IPS-18c (cell line): Measurements from ENCODE around the gene JARID2.

ENCODE experiments used
- H3K4me3 ChIP-seq: 2 replicates; pipeline ENCODE4 v1.7.0; 2013; ENCODE audit warnings: low read depth, mild to moderate bottlenecking, low read length, moderate library complexity; ENCODE audit not compliant: insufficient read depth
- H3K9me3 ChIP-seq: one replicate; pipeline ENCODE4 v1.6.1; 2013; ENCODE audit warnings: mild to moderate bottlenecking, low read length, moderate library complexity; ENCODE audit not compliant: control insufficient read depth, insufficient read depth

The JARID2 gene

GRCh38 chr6:15458021-15458459 lies 212.2 kb downstream of the JARID2 start:
- Histone ChIP-seq H3K4me3 (no peak overlapping the region), H3K9me3 (no peaks in the 10 kb centered on the region)

GRCh38 chr6:15460110-15460727 lies 214.3 kb downstream of the JARID2 start:
- H3K4me3 ChIP-seq, result no peak overlapping the region
- no peaks in the 10 kb centered on the region for H3K9me3 ChIP-seq

- no peaks in the 10 kb centered on the region for H3K9me3 ChIP-seq
- no peak overlapping the region for H3K4me3 ChIP-seq
Observed at GRCh38 chr6:15461127-15461944, 215.5 kb downstream of the JARID2 start.

GRCh38 chr6:15462256-15462655 lies 216.4 kb downstream of the JARID2 start:
- H3K4me3 ChIP-seq, result no peak overlapping the region
- no peaks in the 10 kb centered on the region for H3K9me3 ChIP-seq

GRCh38 chr6:15462717-15463525 lies 217.1 kb downstream of the JARID2 start:
- no peaks in the 10 kb centered on the region for H3K9me3 ChIP-seq
- no peak overlapping the region for H3K4me3 ChIP-seq

- no peak overlapping the region for H3K4me3 ChIP-seq
- H3K9me3 ChIP-seq, result no peaks in the 10 kb centered on the region
Observed at GRCh38 chr6:15464211-15464725, 218.4 kb downstream of the JARID2 start.

- Histone ChIP-seq H3K9me3 (no peaks in the 10 kb centered on the region), H3K4me3 (no peak overlapping the region)
Observed at GRCh38 chr6:15465212-15465611, 219.3 kb downstream of the JARID2 start.

GRCh38 chr6:15470746-15471145 lies 224.9 kb downstream of the JARID2 start:
- no peaks in the 10 kb centered on the region for H3K9me3 ChIP-seq
- H3K4me3 ChIP-seq, result no peak overlapping the region

GRCh38 chr6:15472621-15473020 lies 226.8 kb downstream of the JARID2 start:
- H3K9me3 ChIP-seq, result no peaks in the 10 kb centered on the region
- H3K4me3 ChIP-seq, result no peak overlapping the region

- Histone ChIP-seq H3K9me3 (no peaks in the 10 kb centered on the region), H3K4me3 (no peak overlapping the region)
Observed at GRCh38 chr6:15473174-15473573, 227.3 kb downstream of the JARID2 start.

- Histone ChIP-seq H3K9me3 (no peaks in the 10 kb centered on the region), H3K4me3 (no peak overlapping the region)
Observed at GRCh38 chr6:15473741-15474161, 227.9 kb downstream of the JARID2 start.

GRCh38 chr6:15474196-15474595 lies 228.3 kb downstream of the JARID2 start:
- Histone ChIP-seq H3K9me3 (no peaks in the 10 kb centered on the region), H3K4me3 (no peak overlapping the region)

- H3K4me3 ChIP-seq, result no peak overlapping the region
- no peaks in the 10 kb centered on the region for H3K9me3 ChIP-seq
Observed at GRCh38 chr6:15475261-15475660, 229.4 kb downstream of the JARID2 start.

GRCh38 chr6:15475872-15476271 lies 230.0 kb downstream of the JARID2 start:
- Histone ChIP-seq H3K4me3 (no peak overlapping the region), H3K9me3 (no peaks in the 10 kb centered on the region)

- no peak overlapping the region for H3K4me3 ChIP-seq
- H3K9me3 ChIP-seq, result no peaks in the 10 kb centered on the region
Observed at GRCh38 chr6:15476631-15477380, 230.9 kb downstream of the JARID2 start.

- Histone ChIP-seq H3K4me3 (no peak overlapping the region), H3K9me3 (no peaks in the 10 kb centered on the region)
Observed at GRCh38 chr6:15477746-15478145, 231.9 kb downstream of the JARID2 start.

- H3K4me3 ChIP-seq, result no peak overlapping the region
- no peaks in the 10 kb centered on the region for H3K9me3 ChIP-seq
Observed at GRCh38 chr6:15479761-15480160, 233.9 kb downstream of the JARID2 start.
